ENCODE data around the gene SCEL.

GRCh38 chr13:77678691-77679235 lies 143.3 kb downstream of the SCEL start:
- TF ChIP-seq CTCF (conservative IDR thresholded peaks at IDR 0.05) (no peak), ZFX (IDR thresholded peaks at IDR 0.05) (no peak)
